Body of pancreas (tissue), 4 donors: ENCODE measurements around the gene PACRG. TPM values are rescaled to one million over a fixed set of nuclear protein-coding genes. Genes with fewer than 3 reads are reported as not detected.

Source experiments
- ATAC-seq: fragments of 150-250 bp; one replicate; pipeline ENCODE4 v1.9.1; 2016
- DNase-seq, 4 donors: peaks; one replicate each; pipeline ENCODE4 v3.0.0-alpha.2; 2019
- H3K27ac ChIP-seq, 4 donors: fragments of 200-600 bp; sonication (generic); 1 replicate in 3 of 4; 2 replicates in 1 of 4; pipeline versions ENCODE4 v1.5.1 to v1.6.1; 2016 to 2019; ENCODE audit warnings: mild to moderate bottlenecking in 1 of 4, mixed read lengths in 1 of 4, moderate library complexity in 1 of 4
- H3K27me3 ChIP-seq, 2 donors: fragments of 200-600 bp; sonication (generic); one replicate each; pipeline ENCODE4 v1.6.0; 2016; ENCODE audit warnings: mild to moderate bottlenecking in 1 of 2
- H3K36me3 ChIP-seq, 2 donors: fragments of 200-600 bp; sonication (generic); replicated peaks in 1 of 2; 2 replicates each; pipeline ENCODE4 v1.5.1; 2016; ENCODE audit warnings: low read depth in 2 of 2; ENCODE audit not compliant: insufficient read depth in 1 of 2
- H3K4me1 ChIP-seq: fragments of 200-600 bp; sonication (generic); one replicate; pipeline ENCODE4 v1.6.0; 2016
- H3K4me3 ChIP-seq, 2 donors: fragments of 200-600 bp; sonication (generic); 1 replicate in 1 of 2; 2 replicates in 1 of 2; pipeline ENCODE4 v1.5.1; 2016 to 2019
- H3K9me3 ChIP-seq, 3 donors: fragments of 200-600 bp; sonication (generic); 1 replicate in 2 of 3; 2 replicates in 1 of 3; pipeline ENCODE4 v1.5.1; 2016
- POLR2A ChIP-seq, 3 donors: fragments of 450-650 bp; IDR thresholded peaks; one replicate each; pipeline ENCODE4 v1.6.1; 2016; ENCODE audit warnings: antibody characterized with exemption in 3 of 3, mild to moderate bottlenecking in 2 of 3
- WGBS, 2 donors: methylation state at CpG; one replicate each; pipeline ENCODE4 v1.1.5; 2017; 5-methylcytosine and 5-hydroxymethylcytosine counted together
- intact Hi-C: fragments of 100-400 bp; cut with DNase I; formaldehyde crosslinking; loops from one replicate; pipeline ENCODE4 v1.15.1; 2023
- total RNA-seq, 2 donors: library from RNA; depleted of rRNA; stranded (reverse); fragments of >200 nt; gene quantifications; one replicate each; pipeline ENCODE4 v1.1.0, GENCODE V29; 2016
- TF ChIP-seq, protein P1 (sequence below), 7 experiments: fragments of 450-650 bp in 4 of 7; fragments of 200-600 bp in 3 of 7; sonication (generic) in 3 of 7; IDR thresholded peaks; one replicate each; pipeline ENCODE4 v1.5.1; 2016 to 2019; ENCODE audit warnings: antibody characterized with exemption in 7 of 7

The PACRG gene
- total RNA-seq, 2 donors from 2014 or later = 7.8 to 10.9 TPM

DNA sequence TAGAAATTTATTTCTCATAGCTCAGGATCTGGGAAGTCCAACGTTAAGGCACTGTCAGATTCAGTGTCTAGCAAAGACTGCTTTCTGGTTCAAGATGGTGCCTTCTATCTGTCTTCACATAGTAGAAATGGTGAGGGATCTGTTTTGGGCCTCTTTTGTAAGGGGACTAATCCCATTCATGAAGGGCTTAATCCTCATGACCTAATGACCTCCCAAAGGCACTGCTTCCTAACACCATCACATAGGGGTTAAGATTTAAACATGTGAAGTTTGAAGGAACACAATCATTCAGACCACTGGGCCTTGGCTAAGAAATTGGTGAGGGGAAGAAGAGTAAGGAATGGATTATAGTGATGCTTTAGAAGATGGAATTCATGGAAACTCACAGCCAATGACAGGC lies 237.6 kb downstream of the PACRG start:
- no peak for ATAC-seq
- intact Hi-C loops = no loop called here

DNA sequence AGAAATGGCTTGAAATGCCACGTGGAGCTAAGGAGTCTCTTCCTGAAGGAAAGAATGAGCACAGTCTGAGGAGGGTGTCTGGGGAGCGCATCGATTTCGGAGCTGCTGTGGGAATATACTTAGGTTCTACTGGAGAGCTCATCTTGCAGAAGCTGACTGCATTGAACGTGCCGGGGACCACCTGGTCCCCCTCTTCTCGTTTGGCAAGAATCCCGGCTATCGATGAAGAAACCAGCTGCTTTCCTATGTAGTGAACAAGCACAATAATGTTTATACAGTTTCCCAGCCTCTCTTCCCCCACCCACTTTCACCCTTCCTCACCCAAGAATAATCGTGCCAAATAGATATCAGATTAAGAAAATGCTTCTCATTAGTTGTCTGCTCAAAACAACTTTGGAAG lies 242.5 kb downstream of the PACRG start:
- no peak for DNase-seq
- WGBS, 2 donors = 77 to 84% methylated on average over 10 of the region's 10 CpGs
- H3K27ac ChIP-seq = no peak overlapping the region
- H3K9me3 ChIP-seq = no peaks in the 10 kb centered on the region
- intact Hi-C loops = no loop called here
- TF ChIP-seq, protein P1, sequence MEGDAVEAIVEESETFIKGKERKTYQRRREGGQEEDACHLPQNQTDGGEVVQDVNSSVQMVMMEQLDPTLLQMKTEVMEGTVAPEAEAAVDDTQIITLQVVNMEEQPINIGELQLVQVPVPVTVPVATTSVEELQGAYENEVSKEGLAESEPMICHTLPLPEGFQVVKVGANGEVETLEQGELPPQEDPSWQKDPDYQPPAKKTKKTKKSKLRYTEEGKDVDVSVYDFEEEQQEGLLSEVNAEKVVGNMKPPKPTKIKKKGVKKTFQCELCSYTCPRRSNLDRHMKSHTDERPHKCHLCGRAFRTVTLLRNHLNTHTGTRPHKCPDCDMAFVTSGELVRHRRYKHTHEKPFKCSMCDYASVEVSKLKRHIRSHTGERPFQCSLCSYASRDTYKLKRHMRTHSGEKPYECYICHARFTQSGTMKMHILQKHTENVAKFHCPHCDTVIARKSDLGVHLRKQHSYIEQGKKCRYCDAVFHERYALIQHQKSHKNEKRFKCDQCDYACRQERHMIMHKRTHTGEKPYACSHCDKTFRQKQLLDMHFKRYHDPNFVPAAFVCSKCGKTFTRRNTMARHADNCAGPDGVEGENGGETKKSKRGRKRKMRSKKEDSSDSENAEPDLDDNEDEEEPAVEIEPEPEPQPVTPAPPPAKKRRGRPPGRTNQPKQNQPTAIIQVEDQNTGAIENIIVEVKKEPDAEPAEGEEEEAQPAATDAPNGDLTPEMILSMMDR (IDR thresholded peaks at IDR 0.05) = no peak
- no peak for TF ChIP-seq POLR2A (IDR thresholded peaks at IDR 0.05)
- no peaks in the 10 kb centered on the region for H3K27me3 ChIP-seq
- ATAC-seq = no peak
- no peaks in the 10 kb centered on the region for H3K4me1 ChIP-seq
- H3K36me3 ChIP-seq = no peaks in the 10 kb centered on the region
- H3K4me3 ChIP-seq = no peak overlapping the region

More for the DNA sequence above, 237.6 kb downstream of the PACRG start:
- no peak for DNase-seq
- WGBS, 2 donors = 63 to 76% methylated on average over 1 of the region's 1 CpG
- Histone ChIP-seq H3K4me1 (no peaks in the 10 kb centered on the region), H3K27me3 (no peaks in the 10 kb centered on the region), H3K4me3 (no peak overlapping the region), H3K36me3 (no peaks in the 10 kb centered on the region), H3K9me3 (no peaks in the 10 kb centered on the region), H3K27ac (no peak overlapping the region)
- TF ChIP-seq, protein P1 (IDR thresholded peaks at IDR 0.05) = no peak
- no peak for TF ChIP-seq POLR2A (IDR thresholded peaks at IDR 0.05)

DNA sequence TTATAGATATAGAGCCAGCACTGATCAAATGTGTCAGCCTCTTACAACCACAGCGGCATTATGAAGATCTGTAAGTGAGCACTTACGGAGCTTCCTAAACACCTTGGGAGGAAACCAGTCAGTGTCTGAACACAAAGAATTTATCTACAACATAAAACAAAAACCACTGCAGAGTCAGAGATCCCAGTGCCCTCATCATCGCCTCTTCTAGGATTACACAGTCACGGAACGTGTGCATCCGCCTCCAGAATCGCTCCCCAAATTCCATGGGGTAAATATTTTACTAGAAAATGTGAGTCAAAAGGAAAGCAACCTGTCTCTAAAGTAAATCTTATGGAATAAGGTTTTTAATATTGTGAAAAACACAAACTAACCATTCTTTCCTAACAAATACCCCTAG lies 243.6 kb downstream of the PACRG start:
- TF ChIP-seq, protein P1 (IDR thresholded peaks at IDR 0.05) = no peak
- no peak for TF ChIP-seq POLR2A (IDR thresholded peaks at IDR 0.05)
- no peaks in the 10 kb centered on the region for H3K4me1 ChIP-seq
- H3K27me3 ChIP-seq = no peaks in the 10 kb centered on the region
- H3K27ac ChIP-seq = no peak overlapping the region
- intact Hi-C loops = no loop called here
- no peak for DNase-seq
- no peak overlapping the region for H3K4me3 ChIP-seq
- ATAC-seq = no peak
- WGBS, 2 donors = 92 to 94% methylated on average over 7 of the region's 7 CpGs
- no peaks in the 10 kb centered on the region for H3K9me3 ChIP-seq
- no peaks in the 10 kb centered on the region for H3K36me3 ChIP-seq

DNA sequence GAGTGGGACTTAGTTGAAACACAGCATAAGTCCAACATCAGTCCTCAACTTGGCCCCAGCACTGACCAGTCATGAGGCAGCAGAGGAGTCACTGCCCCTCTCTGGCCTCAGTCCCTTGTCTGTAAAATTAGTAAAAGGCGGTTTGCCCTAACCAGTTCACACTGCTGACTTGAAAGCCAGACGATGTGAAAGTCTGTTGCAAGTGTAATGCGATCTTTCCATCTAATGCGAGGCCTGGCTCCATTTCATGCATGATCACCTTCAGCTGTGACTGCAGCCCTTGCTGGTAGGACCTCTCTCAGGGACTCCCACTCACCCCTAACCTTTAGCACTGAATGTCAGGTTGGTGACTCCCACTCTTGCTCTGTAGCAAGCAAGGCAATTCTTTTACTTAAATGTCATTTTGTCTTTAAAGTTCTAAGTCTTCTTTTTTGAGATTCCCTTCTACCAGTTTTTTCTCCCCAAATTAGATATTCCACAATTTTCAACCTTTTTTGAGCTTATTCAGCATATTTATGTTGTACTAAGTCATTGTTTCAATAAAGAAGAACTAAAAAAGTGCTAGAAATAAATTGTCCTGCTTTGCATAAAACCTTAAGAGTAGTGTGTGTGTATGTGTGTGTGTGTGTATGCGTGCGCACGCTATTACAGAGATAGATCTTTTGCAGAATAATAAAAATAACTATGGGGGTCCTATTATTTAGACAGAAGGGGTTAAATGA lies 245.5 kb downstream of the PACRG start:
- Histone ChIP-seq H3K27ac (no peak overlapping the region), H3K4me1 (no peaks in the 10 kb centered on the region), H3K4me3 (no peak overlapping the region), H3K9me3 (no peaks in the 10 kb centered on the region), H3K27me3 (no peaks in the 10 kb centered on the region), H3K36me3 (no peaks in the 10 kb centered on the region)
- ATAC-seq = no peak
- TF ChIP-seq, protein P1 (IDR thresholded peaks at IDR 0.05) = no peak
- TF ChIP-seq POLR2A (IDR thresholded peaks at IDR 0.05) = no peak
- intact Hi-C loops = no loop called here
- WGBS, 2 donors = 89 to 98% methylated on average over 7 of the region's 7 CpGs
- no peak for DNase-seq

DNA sequence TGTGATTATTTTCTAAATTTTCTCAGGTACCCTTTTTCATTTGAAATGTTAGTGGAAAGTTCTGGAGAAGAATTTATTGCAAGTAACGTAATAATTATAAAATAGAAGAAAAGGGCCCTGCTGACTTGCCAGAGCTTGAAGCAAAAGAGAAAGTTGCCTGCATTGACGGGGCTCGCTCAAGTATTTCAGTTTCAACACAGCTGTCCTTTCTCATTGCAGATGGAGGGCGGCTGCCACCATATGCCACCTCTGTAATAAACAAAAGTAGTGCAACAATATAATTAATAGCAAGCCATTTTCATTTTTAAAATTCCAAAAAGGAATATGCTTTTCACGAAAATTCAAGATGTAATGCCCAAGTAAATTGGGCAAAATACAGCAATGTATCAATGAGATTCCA lies 246.2 kb downstream of the PACRG start:
- H3K27ac ChIP-seq = no peak overlapping the region
- intact Hi-C loops = no loop called here
- H3K9me3 ChIP-seq = no peaks in the 10 kb centered on the region
- H3K4me3 ChIP-seq = no peak overlapping the region
- WGBS, 2 donors = 75 to 84% methylated on average over 5 of the region's 5 CpGs
- no peaks in the 10 kb centered on the region for H3K27me3 ChIP-seq
- no peaks in the 10 kb centered on the region for H3K36me3 ChIP-seq
- DNase-seq = no peak
- TF ChIP-seq, protein P1 (IDR thresholded peaks at IDR 0.05) = no peak
- TF ChIP-seq POLR2A (IDR thresholded peaks at IDR 0.05) = no peak
- no peak for ATAC-seq
- no peaks in the 10 kb centered on the region for H3K4me1 ChIP-seq
